Gastroesophageal sphincter (tissue), 3 donors: Measurements from ENCODE around the gene MBD3L3.

ENCODE experiments used
- CTCF ChIP-seq, 4 experiments: fragments of 200-600 bp in 2 of 4; fragments of 450-650 bp in 2 of 4; sonication (generic) in 1 of 4; IDR thresholded peaks; one replicate each; pipeline ENCODE4 v1.5.1; 2017 to 2019; ENCODE audit warnings: antibody characterized with exemption in 4 of 4, mild to moderate bottlenecking in 2 of 4, moderate library complexity in 2 of 4
- POLR2A ChIP-seq, 2 donors: fragments of 450-650 bp; IDR thresholded peaks; one replicate each; pipeline ENCODE4 v1.6.1; 2017; ENCODE audit warnings: antibody characterized with exemption in 2 of 2, mild to moderate bottlenecking in 2 of 2, moderate library complexity in 1 of 2
- POLR2AphosphoS5 ChIP-seq: sonication (generic); formaldehyde crosslinking; IDR thresholded peaks from one replicate; pipeline ENCODE4 v1.6.1; 2017; ENCODE audit warnings: antibody characterized with exemption

- TF ChIP-seq CTCF (IDR thresholded peaks at IDR 0.05), result no peak
- no peak for TF ChIP-seq POLR2AphosphoS5
- no peak for TF ChIP-seq POLR2A (IDR thresholded peaks at IDR 0.05)
These were observed 48.5 kb upstream of the MBD3L3 start for GRCh38 chr19:7106711-7107657.
